ENCODE measurements around the gene SMU1.

Gene SMU1

DNA sequence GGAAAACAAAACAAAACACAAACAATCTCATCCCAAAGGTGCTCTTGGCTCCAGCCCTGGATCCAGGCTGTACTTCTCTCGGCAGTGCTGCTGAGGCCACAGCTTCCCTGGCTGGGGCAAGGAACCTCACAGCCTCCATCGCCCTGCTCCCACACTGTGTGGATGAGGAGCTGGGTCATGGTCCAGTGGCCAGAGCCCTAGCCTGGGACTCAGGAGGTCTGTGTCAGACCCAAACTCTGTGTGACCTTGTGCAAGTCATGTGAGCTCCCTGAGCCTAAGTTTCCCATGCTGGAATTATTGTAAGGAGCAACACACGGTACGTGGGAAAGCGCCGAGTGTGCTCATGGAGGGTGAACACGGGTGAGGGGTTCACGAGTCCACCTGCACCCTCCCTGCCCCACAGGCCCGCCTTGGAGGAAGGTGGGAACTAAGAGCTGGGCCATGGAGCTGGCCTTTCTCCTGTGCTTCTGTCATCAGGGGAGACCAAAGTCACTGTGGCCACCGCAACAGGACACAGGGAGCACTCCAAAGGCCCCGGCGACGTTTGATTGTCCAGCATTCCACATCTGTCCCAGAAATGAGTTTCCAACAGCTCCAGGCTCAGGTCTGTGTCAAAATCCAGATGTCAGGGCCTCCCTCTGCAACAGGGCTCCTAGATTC is 26.2 kb upstream of the SMU1 start:
- TF ChIP-seq TOX (CRISPR knock-in tag; IDR thresholded peaks at IDR 0.05; ENCODE audit: borderline replicate concordance) (no peak), PPARA (CRISPR knock-in tag; IDR thresholded peaks at IDR 0.05; ENCODE audit: borderline replicate concordance) (no peak), ZNF8 (CRISPR knock-in tag; IDR thresholded peaks at IDR 0.05) (no peak), ZC3H10 (CRISPR knock-in tag; IDR thresholded peaks at IDR 0.05) (no peak), CSDC2 (CRISPR knock-in tag; IDR thresholded peaks at IDR 0.05) (no peak), ZNF565 (CRISPR knock-in tag; conservative IDR thresholded peaks at IDR 0.05; ENCODE audit: low read depth) (no peak), ESRRG (CRISPR knock-in tag; IDR thresholded peaks at IDR 0.05) (no peak), ZFP3 (CRISPR knock-in tag; IDR thresholded peaks at IDR 0.05) (no peak), GLIS3 (CRISPR knock-in tag; IDR thresholded peaks at IDR 0.05) (no peak), ARNTL (CRISPR knock-in tag; IDR thresholded peaks at IDR 0.05; ENCODE audit: borderline replicate concordance, low read depth) (no peak), CSRNP3 (CRISPR knock-in tag; IDR thresholded peaks at IDR 0.05) (no peak), ISL1 (CRISPR knock-in tag; IDR thresholded peaks at IDR 0.05) (no peak), SNAI2 (CRISPR knock-in tag; IDR thresholded peaks at IDR 0.05) (no peak), PATZ1 (CRISPR knock-in tag; IDR thresholded peaks at IDR 0.05; ENCODE audit: borderline replicate concordance) (no peak), CREB5 (CRISPR knock-in tag; IDR thresholded peaks at IDR 0.05; ENCODE audit: low read depth) (no peak), ZFP30 (CRISPR knock-in tag; IDR thresholded peaks at IDR 0.05) (no peak)
- TF ChIP-seq, protein P1, sequence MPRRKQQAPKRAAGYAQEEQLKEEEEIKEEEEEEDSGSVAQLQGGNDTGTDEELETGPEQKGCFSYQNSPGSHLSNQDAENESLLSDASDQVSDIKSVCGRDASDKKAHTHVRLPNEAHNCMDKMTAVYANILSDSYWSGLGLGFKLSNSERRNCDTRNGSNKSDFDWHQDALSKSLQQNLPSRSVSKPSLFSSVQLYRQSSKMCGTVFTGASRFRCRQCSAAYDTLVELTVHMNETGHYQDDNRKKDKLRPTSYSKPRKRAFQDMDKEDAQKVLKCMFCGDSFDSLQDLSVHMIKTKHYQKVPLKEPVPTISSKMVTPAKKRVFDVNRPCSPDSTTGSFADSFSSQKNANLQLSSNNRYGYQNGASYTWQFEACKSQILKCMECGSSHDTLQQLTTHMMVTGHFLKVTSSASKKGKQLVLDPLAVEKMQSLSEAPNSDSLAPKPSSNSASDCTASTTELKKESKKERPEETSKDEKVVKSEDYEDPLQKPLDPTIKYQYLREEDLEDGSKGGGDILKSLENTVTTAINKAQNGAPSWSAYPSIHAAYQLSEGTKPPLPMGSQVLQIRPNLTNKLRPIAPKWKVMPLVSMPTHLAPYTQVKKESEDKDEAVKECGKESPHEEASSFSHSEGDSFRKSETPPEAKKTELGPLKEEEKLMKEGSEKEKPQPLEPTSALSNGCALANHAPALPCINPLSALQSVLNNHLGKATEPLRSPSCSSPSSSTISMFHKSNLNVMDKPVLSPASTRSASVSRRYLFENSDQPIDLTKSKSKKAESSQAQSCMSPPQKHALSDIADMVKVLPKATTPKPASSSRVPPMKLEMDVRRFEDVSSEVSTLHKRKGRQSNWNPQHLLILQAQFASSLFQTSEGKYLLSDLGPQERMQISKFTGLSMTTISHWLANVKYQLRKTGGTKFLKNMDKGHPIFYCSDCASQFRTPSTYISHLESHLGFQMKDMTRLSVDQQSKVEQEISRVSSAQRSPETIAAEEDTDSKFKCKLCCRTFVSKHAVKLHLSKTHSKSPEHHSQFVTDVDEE (CRISPR knock-in tag; IDR thresholded peaks at IDR 0.05), result no peak
- TF ChIP-seq, protein P2, sequence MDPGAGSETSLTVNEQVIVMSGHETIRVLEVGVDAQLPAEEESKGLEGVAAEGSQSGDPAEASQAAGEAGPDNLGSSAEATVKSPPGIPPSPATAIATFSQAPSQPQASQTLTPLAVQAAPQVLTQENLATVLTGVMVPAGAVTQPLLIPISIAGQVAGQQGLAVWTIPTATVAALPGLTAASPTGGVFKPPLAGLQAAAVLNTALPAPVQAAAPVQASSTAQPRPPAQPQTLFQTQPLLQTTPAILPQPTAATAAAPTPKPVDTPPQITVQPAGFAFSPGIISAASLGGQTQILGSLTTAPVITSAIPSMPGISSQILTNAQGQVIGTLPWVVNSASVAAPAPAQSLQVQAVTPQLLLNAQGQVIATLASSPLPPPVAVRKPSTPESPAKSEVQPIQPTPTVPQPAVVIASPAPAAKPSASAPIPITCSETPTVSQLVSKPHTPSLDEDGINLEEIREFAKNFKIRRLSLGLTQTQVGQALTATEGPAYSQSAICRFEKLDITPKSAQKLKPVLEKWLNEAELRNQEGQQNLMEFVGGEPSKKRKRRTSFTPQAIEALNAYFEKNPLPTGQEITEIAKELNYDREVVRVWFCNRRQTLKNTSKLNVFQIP (CRISPR knock-in tag; IDR thresholded peaks at IDR 0.05; ENCODE audit: borderline replicate concordance, low read depth), result no peak
- ATAC-seq, result no peak

GRCh38 chr9:33101104-33101951 is 24.9 kb upstream of the SMU1 start:
- peak; percentile 64 for ATAC-seq
- TF ChIP-seq OSR1 (CRISPR knock-in tag; IDR thresholded peaks at IDR 0.05) (peak; percentile 75; the same call in 1 of the 2 replicates), TOX (CRISPR knock-in tag; IDR thresholded peaks at IDR 0.05; ENCODE audit: borderline replicate concordance) (0 out of 2 replicates have a peak, but pooled peaks have one; percentile 35), ZNF8 (CRISPR knock-in tag; IDR thresholded peaks at IDR 0.05) (no peak), CSDC2 (CRISPR knock-in tag; IDR thresholded peaks at IDR 0.05) (0 out of 2 replicates have a peak, but pooled peaks have one; percentile 58), PPARA (CRISPR knock-in tag; IDR thresholded peaks at IDR 0.05; ENCODE audit: borderline replicate concordance) (no peak), RARB (CRISPR knock-in tag; IDR thresholded peaks at IDR 0.05) (peak; percentile 38; the same call in 1 of the 2 replicates), ZNF70 (CRISPR knock-in tag; IDR thresholded peaks at IDR 0.05) (no peak), CSRNP3 (CRISPR knock-in tag; IDR thresholded peaks at IDR 0.05) (no peak), CREB5 (CRISPR knock-in tag; IDR thresholded peaks at IDR 0.05; ENCODE audit: low read depth) (no peak), ZFP30 (CRISPR knock-in tag; IDR thresholded peaks at IDR 0.05) (no peak), ARNTL (CRISPR knock-in tag; IDR thresholded peaks at IDR 0.05; ENCODE audit: borderline replicate concordance, low read depth) (no peak), ZFP3 (CRISPR knock-in tag; IDR thresholded peaks at IDR 0.05) (peak; percentile 65; the same call in 1 of the 2 replicates), BACH2 (CRISPR knock-in tag; IDR thresholded peaks at IDR 0.05; ENCODE audit: borderline replicate concordance) (no peak), GLIS3 (CRISPR knock-in tag; IDR thresholded peaks at IDR 0.05) (no peak), SNAI2 (CRISPR knock-in tag; IDR thresholded peaks at IDR 0.05) (0 out of 2 replicates have a peak, but pooled peaks have one; percentile 51)
- TF ChIP-seq, protein P2 (CRISPR knock-in tag; IDR thresholded peaks at IDR 0.05; ENCODE audit: borderline replicate concordance, low read depth), result no peak
